Measurements from ENCODE around the gene TBC1D19. TPM values are rescaled to one million over a fixed set of nuclear protein-coding genes. Genes with fewer than 3 reads are reported as not detected.

The TBC1D19 gene
- total RNA-seq, 6 experiments from 2014 or later, result 8.5 to 14.4 (median 12.1) TPM

GRCh38 chr4:26782168-26782829, 198.4 kb downstream of the TBC1D19 start:
- no peaks in the 10 kb centered on the region for H3K9me3 Mint-ChIP-seq

GRCh38 chr4:26782830-26783202, 198.9 kb downstream of the TBC1D19 start:
- TF ChIP-seq CTCF (IDR thresholded peaks at IDR 0.05), result no peak
- Mint-ChIP-seq H3K9me3 (no peaks in the 10 kb centered on the region), H3K27ac (no peak overlapping the region)

More at GRCh38 chr4:26782168-26782829, 198.4 kb downstream of the TBC1D19 start:
- Mint-ChIP-seq H3K4me3 (peak overlapping the region; percentile 16; the same call in 1 of the 2 replicates), H3K27me3 (ENCODE audit: insufficient read depth) (no peaks in the 10 kb centered on the region), H3K27ac (peak overlapping the region; percentile 34; the same call in 1 of the 2 replicates), H3K36me3 (ENCODE audit: low read depth) (no peaks in the 10 kb centered on the region), H3K4me1 (ENCODE audit: low read depth) (peaks cover 44% of the 10 kb centered on the region)
- peak; percentile 40 for DNase-seq
- no peak for TF ChIP-seq CTCF (IDR thresholded peaks at IDR 0.05)

GRCh38 chr4:26784207-26784865, 200.5 kb downstream of the TBC1D19 start:
- Mint-ChIP-seq H3K27me3 (ENCODE audit: insufficient read depth) (peaks cover 4% of the 10 kb centered on the region), H3K27ac (no peak overlapping the region), H3K36me3 (ENCODE audit: low read depth) (peaks cover 4% of the 10 kb centered on the region), H3K4me1 (ENCODE audit: low read depth) (peaks cover 64% of the 10 kb centered on the region), H3K9me3 (peaks cover 3% of the 10 kb centered on the region), H3K4me3 (no peak overlapping the region)
- TF ChIP-seq CTCF (IDR thresholded peaks at IDR 0.05), result no peak
- DNase-seq, result no peak

More at GRCh38 chr4:26782830-26783202, 198.9 kb downstream of the TBC1D19 start:
- H3K4me3 Mint-ChIP-seq, result no peak overlapping the region
- no peak for DNase-seq
- peaks cover 49% of the 10 kb centered on the region for H3K4me1 Mint-ChIP-seq (ENCODE audit: low read depth)
- no peaks in the 10 kb centered on the region for H3K36me3 Mint-ChIP-seq (ENCODE audit: low read depth)
- H3K27me3 Mint-ChIP-seq (ENCODE audit: insufficient read depth), result peaks cover 2% of the 10 kb centered on the region; the same call in 1 of the 2 replicates

GRCh38 chr4:26785312-26785711, 201.4 kb downstream of the TBC1D19 start:
- Mint-ChIP-seq H3K27me3 (ENCODE audit: insufficient read depth) (peaks cover 4% of the 10 kb centered on the region), H3K27ac (no peak overlapping the region), H3K9me3 (peaks cover 5% of the 10 kb centered on the region), H3K4me1 (ENCODE audit: low read depth) (peaks cover 56% of the 10 kb centered on the region), H3K4me3 (no peak overlapping the region), H3K36me3 (ENCODE audit: low read depth) (peaks cover 9% of the 10 kb centered on the region)
- DNase-seq, result no peak
- TF ChIP-seq CTCF (IDR thresholded peaks at IDR 0.05), result no peak

- peaks cover 51% of the 10 kb centered on the region for H3K4me1 Mint-ChIP-seq (ENCODE audit: low read depth)
Measured at GRCh38 chr4:26785810-26786209, 201.9 kb downstream of the TBC1D19 start.

More at GRCh38 chr4:26785810-26786209, 201.9 kb downstream of the TBC1D19 start:
- no peak for TF ChIP-seq CTCF (IDR thresholded peaks at IDR 0.05)
- peaks cover 5% of the 10 kb centered on the region for H3K9me3 Mint-ChIP-seq
- no peak for DNase-seq
- H3K4me3 Mint-ChIP-seq, result no peak overlapping the region
- H3K36me3 Mint-ChIP-seq (ENCODE audit: low read depth), result peaks cover 9% of the 10 kb centered on the region
- H3K27ac Mint-ChIP-seq, result no peak overlapping the region
- peaks cover 4% of the 10 kb centered on the region for H3K27me3 Mint-ChIP-seq (ENCODE audit: insufficient read depth)
